UCSD-AML1 (cell line): ENCODE results near the gene MIDN.

Experiments used
- DNase-seq: peaks from one replicate; lab custom pipeline; 2025; ENCODE audit not compliant: unreplicated experiment; lab: John Stamatoyannopoulos, UW

MIDN gene

GRCh38 chr19:1280636-1281568, 32.5 kb downstream of the MIDN start:
- DNase-seq: no peak

- no peak for DNase-seq
Observed at GRCh38 chr19:1281569-1282287, 33.3 kb downstream of the MIDN start.

- DNase-seq: no peak
Observed at GRCh38 chr19:1282588-1283206, 34.3 kb downstream of the MIDN start.

- DNase-seq: no peak
Observed at GRCh38 chr19:1283207-1283916, 35.0 kb downstream of the MIDN start.

GRCh38 chr19:1283917-1284292, 35.5 kb downstream of the MIDN start:
- no peak for DNase-seq

- no peak for DNase-seq
Observed at GRCh38 chr19:1284293-1284978, 36.1 kb downstream of the MIDN start.

GRCh38 chr19:1284979-1285736, 36.8 kb downstream of the MIDN start:
- no peak for DNase-seq

GRCh38 chr19:1285737-1286360, 37.5 kb downstream of the MIDN start, which contains the start of gene EFNA2:
EFNA2 (plus strand) TSS chr19:1285873; CDS start chr19:1286169, 296 bp downstream.
- DNase-seq: no peak

- no peak for DNase-seq
Observed at GRCh38 chr19:1286487-1287353, 38.3 kb downstream of the MIDN start.

GRCh38 chr19:1287354-1288225, 39.2 kb downstream of the MIDN start:
- DNase-seq: no peak

- no peak for DNase-seq
Observed at GRCh38 chr19:1288226-1288612, 39.8 kb downstream of the MIDN start.

GRCh38 chr19:1288833-1289685, 40.7 kb downstream of the MIDN start:
- no peak for DNase-seq

- no peak for DNase-seq
Observed at GRCh38 chr19:1289686-1290025, 41.3 kb downstream of the MIDN start.

GRCh38 chr19:1290196-1290702, 41.9 kb downstream of the MIDN start:
- DNase-seq: no peak

- DNase-seq: no peak
Observed at GRCh38 chr19:1290703-1291651, 42.6 kb downstream of the MIDN start.
